IMR-90 (cell line): ENCODE measurements around the gene GGN. TPM values are rescaled to one million over a fixed set of nuclear protein-coding genes. Genes with fewer than 3 reads are reported as not detected.

ENCODE experiments used
- ATAC-seq: fragments of 200-7000 bp; cut with Tn5 transposase; 2 replicates; pipeline ENCODE4 v1.9.1; 2020; ENCODE audit warnings: low read depth, mild to moderate bottlenecking, moderate library complexity
- BruUV-seq: library from RNA; stranded (reverse); fragments of 400-500 nt; replicated peaks from 2 replicates; lab custom pipeline; 2021; lab: Mats Ljungman, UMichigan
- CTCF ChIA-PET: fragments of 300-600 bp; formaldehyde crosslinking; extraction: SDS; loops from one replicate; lab custom pipeline; 2021; ENCODE audit warnings: antibody characterized with exemption; lab: Yijun Ruan, JAX
- POLR2A ChIA-PET: fragments of 300-600 bp; sonication (Branson Sonifier 250); formaldehyde crosslinking; loops from one replicate; lab custom pipeline; 2022; ENCODE audit warnings: antibody characterized with exemption; ENCODE audit not compliant: unreplicated experiment; lab: Charles Lee
- DNase-seq: peaks from one replicate; pipeline ENCODE4 v3.0.0; 2013
- H2AFZ ChIP-seq: replicated peaks from 2 replicates; pipeline ENCODE3; 2013; ENCODE audit warnings: low read length, mild to moderate bottlenecking; ENCODE audit not compliant: poor library complexity
- H2AK5ac ChIP-seq: 2 replicates; pipeline ENCODE4 v1.6.1; 2013; ENCODE audit warnings: low read depth, low read length, inconsistent platforms
- H2AK9ac ChIP-seq: replicated peaks from 2 replicates; pipeline ENCODE3; 2013; ENCODE audit warnings: mild to moderate bottlenecking, low read depth, low read length, moderate library complexity; ENCODE audit not compliant: poor library complexity
- H2BK120ac ChIP-seq: 2 replicates; pipeline ENCODE4 v1.6.1; 2013; ENCODE audit warnings: low read depth, low read length, inconsistent platforms
- H2BK15ac ChIP-seq: 3 replicates; pipeline ENCODE4 v1.6.1; 2013; ENCODE audit warnings: low read depth, low read length, inconsistent platforms
- H2BK20ac ChIP-seq: 2 replicates; pipeline ENCODE4 v1.6.1; 2013; ENCODE audit warnings: low read depth, mild to moderate bottlenecking, inconsistent platforms, low read length, moderate library complexity
- H2BK5ac ChIP-seq: 2 replicates; pipeline ENCODE4 v1.6.1; 2013; ENCODE audit warnings: mild to moderate bottlenecking, low read depth, low read length, inconsistent platforms; ENCODE audit not compliant: poor library complexity, severe bottlenecking
- H3K14ac ChIP-seq: replicated peaks from 2 replicates; pipeline ENCODE4 v1.6.1; 2013; ENCODE audit warnings: low read depth, low read length, inconsistent platforms
- H3K18ac ChIP-seq: 2 replicates; pipeline ENCODE4 v1.6.1; 2013; ENCODE audit warnings: low read depth, low read length, control low read depth
- H3K23ac ChIP-seq: 2 replicates; pipeline ENCODE4 v1.6.1; 2013; ENCODE audit warnings: low read depth, low read length, inconsistent platforms
- H3K27ac ChIP-seq: 2 replicates; pipeline ENCODE4 v1.5.1; 2013; ENCODE audit warnings: mild to moderate bottlenecking, control low read depth, low read length; ENCODE audit not compliant: insufficient read depth
- H3K27me3 ChIP-seq: 2 replicates; pipeline ENCODE4 v1.6.1; 2013; ENCODE audit warnings: low read length; ENCODE audit not compliant: control insufficient read depth, insufficient read depth
- H3K36me3 ChIP-seq: 2 replicates; pipeline ENCODE4 v1.6.1; 2013; ENCODE audit warnings: low read length, mixed read lengths; ENCODE audit not compliant: control insufficient read depth, insufficient read depth
- H3K4ac ChIP-seq: 2 replicates; pipeline ENCODE4 v1.6.1; 2013; ENCODE audit warnings: low read depth, low read length, inconsistent platforms
- H3K4me1 ChIP-seq: 2 replicates; pipeline ENCODE4 v1.6.1; 2013; ENCODE audit warnings: low read length, mixed read lengths; ENCODE audit not compliant: control insufficient read depth, insufficient read depth
- H3K4me2 ChIP-seq: 2 replicates; pipeline ENCODE4 v1.6.1; 2013; ENCODE audit warnings: low read depth, mild to moderate bottlenecking, control low read depth, low read length, moderate library complexity
- H3K4me3 ChIP-seq: 2 replicates; pipeline ENCODE4 v1.5.1; 2013; ENCODE audit warnings: low read depth, mild to moderate bottlenecking, control low read depth, low read length, moderate library complexity; ENCODE audit not compliant: insufficient read depth
- H3K56ac ChIP-seq: 2 replicates; pipeline ENCODE4 v1.6.1; 2013; ENCODE audit warnings: low read length, inconsistent platforms; ENCODE audit not compliant: insufficient read depth; ENCODE audit errors: extremely low read depth
- H3K79me1 ChIP-seq, 2 experiments: 2 replicates each; pipeline ENCODE4 v1.6.1; 2013; ENCODE audit warnings: low read length in 2 of 2, inconsistent platforms in 1 of 2, low read depth in 1 of 2
- H3K9ac ChIP-seq: 2 replicates; pipeline ENCODE4 v1.6.1; 2013; ENCODE audit warnings: low read depth, low read length, control low read depth
- H3K9me1 ChIP-seq: 2 replicates; pipeline ENCODE4 v1.6.1; 2013; ENCODE audit warnings: low read length, inconsistent platforms; ENCODE audit not compliant: insufficient read depth
- H3K9me3 ChIP-seq: 2 replicates; pipeline ENCODE4 v1.6.1; 2013; ENCODE audit warnings: low read length; ENCODE audit not compliant: control insufficient read depth, insufficient read depth
- H4K20me1 ChIP-seq: 2 replicates; pipeline ENCODE4 v1.6.1; 2013; ENCODE audit warnings: low read length, inconsistent platforms; ENCODE audit not compliant: insufficient read depth
- H4K5ac ChIP-seq: 2 replicates; pipeline ENCODE4 v1.6.1; 2013; ENCODE audit warnings: mild to moderate bottlenecking, low read depth, low read length, control low read depth
- H4K8ac ChIP-seq, 2 experiments: 2 replicates each; pipeline ENCODE4 v1.6.1; 2013; ENCODE audit warnings: low read depth in 2 of 2, low read length in 2 of 2, control low read depth in 1 of 2, inconsistent platforms in 1 of 2
- H4K91ac ChIP-seq: 2 replicates; pipeline ENCODE4 v1.6.1; 2013; ENCODE audit warnings: low read depth, low read length, inconsistent platforms; ENCODE audit not compliant: insufficient read depth
- BHLHE40 ChIP-seq: fragments of 150-350 bp; IDR thresholded peaks from 2 replicates; pipeline ENCODE4 v1.6.1; 2016; ENCODE audit warnings: mild to moderate bottlenecking, low read depth, low read length
- CEBPB ChIP-seq: IDR thresholded peaks from 2 replicates; pipeline ENCODE4 v1.6.1; 2012; ENCODE audit warnings: low read depth, low read length, improper control_type of control experiment
- CHD1 ChIP-seq: IDR thresholded peaks from 2 replicates; pipeline ENCODE4 v1.6.1; 2012; ENCODE audit warnings: low read depth, low read length, improper control_type of control experiment
- FOS ChIP-seq: fragments of 150-350 bp; IDR thresholded peaks from 2 replicates; pipeline ENCODE4 v1.6.1; 2016; ENCODE audit warnings: low read depth, low read length
- MAFK ChIP-seq: IDR thresholded peaks from 2 replicates; pipeline ENCODE4 v1.6.1; 2012; ENCODE audit warnings: low read depth, low read length, improper control_type of control experiment
- MAZ ChIP-seq: IDR thresholded peaks from 2 replicates; pipeline ENCODE4 v1.6.1; 2012; ENCODE audit warnings: low read depth, mild to moderate bottlenecking, low read length, improper control_type of control experiment, moderate library complexity, borderline replicate concordance
- MXI1 ChIP-seq: IDR thresholded peaks from 2 replicates; pipeline ENCODE4 v1.6.1; 2012; ENCODE audit warnings: low read depth, mild to moderate bottlenecking, low read length, moderate library complexity, borderline replicate concordance
- NFE2L2 ChIP-seq: fragments of 150-350 bp; IDR thresholded peaks from 2 replicates; pipeline ENCODE4 v1.6.1; 2016; ENCODE audit warnings: low read depth, mild to moderate bottlenecking, low read length
- POLR2A ChIP-seq: IDR thresholded peaks from 2 replicates; pipeline ENCODE4 v1.6.1; 2012; ENCODE audit warnings: mild to moderate bottlenecking, low read depth, low read length
- RAD21 ChIP-seq: IDR thresholded peaks from 2 replicates; pipeline ENCODE4 v1.6.1; 2012; ENCODE audit warnings: low read length, improper control_type of control experiment
- RCOR1 ChIP-seq: IDR thresholded peaks from 2 replicates; pipeline ENCODE4 v1.6.1; 2012; ENCODE audit warnings: mild to moderate bottlenecking, low read length, improper control_type of control experiment; ENCODE audit not compliant: insufficient replicate concordance
- RFX5 ChIP-seq: IDR thresholded peaks from 2 replicates; pipeline ENCODE4 v1.8.0; 2012; ENCODE audit warnings: low read depth, mild to moderate bottlenecking, low read length, moderate library complexity
- SMC3 ChIP-seq: fragments of 150-350 bp; IDR thresholded peaks from 2 replicates; pipeline ENCODE4 v1.6.1; 2016; ENCODE audit warnings: low read depth, mild to moderate bottlenecking, antibody characterized with exemption, low read length, moderate library complexity
- USF2 ChIP-seq: fragments of 150-350 bp; IDR thresholded peaks from 2 replicates; pipeline ENCODE4 v1.6.1; 2017; ENCODE audit warnings: mild to moderate bottlenecking, antibody characterized with exemption, low read length, low read depth
- WGBS, 2 experiments: methylation state at CpG; one replicate each; pipeline versions ENCODE4 v1.1.5 to v1.1.7; 2013; ENCODE audit warnings: missing lambda C conversion rate in 2 of 2; ENCODE audit not compliant: insufficient read length in 1 of 2; ENCODE audit errors: extremely low coverage in 2 of 2; 5-methylcytosine and 5-hydroxymethylcytosine counted together
- dilution Hi-C: fragments of 300-500 bp; cut with HindIII; formaldehyde crosslinking; loops from one replicate; pipeline ENCODE4 v1.14.3; 2018; ENCODE audit warnings: low sequenced_read_pairs; ENCODE audit not compliant: unreplicated experiment
- in situ Hi-C: fragments of 300-500 bp; cut with MboI; formaldehyde crosslinking; loops from 3 replicates; pipeline ENCODE4 v1.14.3; 2019; ENCODE audit warnings: low sequenced_read_pairs, inconsistent platforms, mixed read lengths
- intact Hi-C: fragments of 100-400 bp; cut with micrococcal nuclease; formaldehyde crosslinking; loops from 2 replicates; pipeline ENCODE4 v1.10.0; 2022
- polyA plus RNA-seq, 3 experiments: library from polyadenylated mRNA; depleted of rRNA; stranded (reverse); fragments of >200 nt; gene quantifications; 2 replicates each; pipeline ENCODE4 v1.2.3, GENCODE V29; 2012; ENCODE audit warnings: low replicate concordance in 1 of 3
- total RNA-seq: library from RNA; depleted of rRNA; stranded (reverse); fragments of >200 nt; gene quantifications from 2 replicates; pipeline ENCODE4 v1.2.3, GENCODE V29; 2012
- TF ChIP-seq, protein P1 (sequence below): fragments of 150-350 bp; IDR thresholded peaks from 2 replicates; pipeline ENCODE4 v1.6.1; 2016; ENCODE audit warnings: low read depth, mild to moderate bottlenecking, low read length, moderate library complexity, borderline replicate concordance
- TF ChIP-seq, protein P2 (sequence below): conservative IDR thresholded peaks from 2 replicates; pipeline ENCODE4 v1.5.1; 2012; ENCODE audit warnings: mild to moderate bottlenecking, low read depth, low read length, improper control_type of control experiment

The GGN gene
- total and polyA plus RNA-seq, 2 of the 4 experiments (the other 2 are of a cell fraction) = under 0.01 to 0.65 TPM

GRCh38 chr19:38395381-38396114 lies 7.7 kb upstream of the GGN start:
- Histone ChIP-seq H2BK20ac (no peak overlapping the region), H4K20me1 (no peaks in the 10 kb centered on the region), H3K4me3 (no peak overlapping the region), H3K27ac (no peak overlapping the region), H2AFZ (no peak overlapping the region), H2AK5ac (no peak overlapping the region), H3K18ac (no peak overlapping the region), H3K9ac (no peak overlapping the region), H3K36me3 (peaks cover 25% of the 10 kb centered on the region), H4K91ac (no peak overlapping the region), H3K56ac (no peak overlapping the region), H3K9me3 (no peaks in the 10 kb centered on the region), H2AK9ac (no peak overlapping the region), H2BK15ac (no peak overlapping the region), H3K9me1 (no peaks in the 10 kb centered on the region), H2BK120ac (no peak overlapping the region), H3K14ac (no peak overlapping the region), H4K8ac (no peak overlapping the region), H3K27me3 (no peaks in the 10 kb centered on the region), H4K5ac (no peak overlapping the region), H3K79me1 (peaks cover 3 to 17% of the 10 kb centered on the region in 2 experiments; a peak in 3 of 4 replicates), H3K23ac (no peak overlapping the region), H2BK5ac (no peak overlapping the region), H3K4me2 (no peak overlapping the region), H3K4ac (no peak overlapping the region), H3K4me1 (0 out of 2 replicates have a peak, but pooled peaks cover 2% of the 10 kb centered on the region)
- ChIA-PET CTCF (no interaction called here), POLR2A (no interaction called here)
- intact Hi-C loops = no loop called here
- dilution Hi-C loops = no loop called here
- in situ Hi-C loops = no loop called here
- no peak for ATAC-seq
- no peak for DNase-seq
- WGBS, 2 experiments = 68% methylated on average over 50 of the region's 86 CpGs; no CpG with 5 or more reads in 1 of the 2 experiments
- TF ChIP-seq FOS (no peak), MXI1 (no peak), RCOR1 (no peak), MAZ (no peak), SMC3 (no peak), CEBPB (no peak), POLR2A (no peak), CHD1 (no peak), MAFK (no peak), NFE2L2 (no peak), RAD21 (no peak), USF2 (no peak), BHLHE40 (no peak), RFX5 (no peak)
- TF ChIP-seq, protein P1, sequence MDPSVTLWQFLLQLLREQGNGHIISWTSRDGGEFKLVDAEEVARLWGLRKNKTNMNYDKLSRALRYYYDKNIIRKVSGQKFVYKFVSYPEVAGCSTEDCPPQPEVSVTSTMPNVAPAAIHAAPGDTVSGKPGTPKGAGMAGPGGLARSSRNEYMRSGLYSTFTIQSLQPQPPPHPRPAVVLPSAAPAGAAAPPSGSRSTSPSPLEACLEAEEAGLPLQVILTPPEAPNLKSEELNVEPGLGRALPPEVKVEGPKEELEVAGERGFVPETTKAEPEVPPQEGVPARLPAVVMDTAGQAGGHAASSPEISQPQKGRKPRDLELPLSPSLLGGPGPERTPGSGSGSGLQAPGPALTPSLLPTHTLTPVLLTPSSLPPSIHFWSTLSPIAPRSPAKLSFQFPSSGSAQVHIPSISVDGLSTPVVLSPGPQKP = no peak
- TF ChIP-seq, protein P2, sequence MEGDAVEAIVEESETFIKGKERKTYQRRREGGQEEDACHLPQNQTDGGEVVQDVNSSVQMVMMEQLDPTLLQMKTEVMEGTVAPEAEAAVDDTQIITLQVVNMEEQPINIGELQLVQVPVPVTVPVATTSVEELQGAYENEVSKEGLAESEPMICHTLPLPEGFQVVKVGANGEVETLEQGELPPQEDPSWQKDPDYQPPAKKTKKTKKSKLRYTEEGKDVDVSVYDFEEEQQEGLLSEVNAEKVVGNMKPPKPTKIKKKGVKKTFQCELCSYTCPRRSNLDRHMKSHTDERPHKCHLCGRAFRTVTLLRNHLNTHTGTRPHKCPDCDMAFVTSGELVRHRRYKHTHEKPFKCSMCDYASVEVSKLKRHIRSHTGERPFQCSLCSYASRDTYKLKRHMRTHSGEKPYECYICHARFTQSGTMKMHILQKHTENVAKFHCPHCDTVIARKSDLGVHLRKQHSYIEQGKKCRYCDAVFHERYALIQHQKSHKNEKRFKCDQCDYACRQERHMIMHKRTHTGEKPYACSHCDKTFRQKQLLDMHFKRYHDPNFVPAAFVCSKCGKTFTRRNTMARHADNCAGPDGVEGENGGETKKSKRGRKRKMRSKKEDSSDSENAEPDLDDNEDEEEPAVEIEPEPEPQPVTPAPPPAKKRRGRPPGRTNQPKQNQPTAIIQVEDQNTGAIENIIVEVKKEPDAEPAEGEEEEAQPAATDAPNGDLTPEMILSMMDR = no peak
- no TSS peak for BruUV-seq
